Activated CD8-positive, alpha-beta memory T cell treated with anti-CD3 and anti-CD28 coated beads, Interleukin-2, amount 10 ng/mL, durations not matched to agents 7 days and 5 days (primary cell): ENCODE data around the gene IL17RB. TPM values are rescaled to one million over a fixed set of nuclear protein-coding genes. Genes with fewer than 3 reads are reported as not detected.

Experiments used
- ATAC-seq: fragments of 150-1000 bp; cut with Tn5 transposase; one replicate; pipeline ENCODE4 v1.10.0; 2021; ENCODE audit warnings: moderate library complexity
- CTCF ChIA-PET: fragments of 350-600 bp; sonication (Branson Sonifier 250); formaldehyde crosslinking; loops from one replicate; lab custom pipeline; 2021; ENCODE audit warnings: antibody characterized with exemption; lab: Charles Lee
- DNase-seq: peaks from one replicate; pipeline ENCODE4 v3.0.0-alpha.2; 2020
- H3K27ac Mint-ChIP-seq: one replicate; pipeline ENCODE4 v1.8.0; 2021; ENCODE audit warnings: mild to moderate bottlenecking, mixed read lengths
- H3K27me3 Mint-ChIP-seq: one replicate; pipeline ENCODE4 v1.8.0; 2021; ENCODE audit warnings: mixed read lengths
- H3K36me3 Mint-ChIP-seq: one replicate; pipeline ENCODE4 v1.8.0; 2021; ENCODE audit warnings: mild to moderate bottlenecking, mixed read lengths
- H3K4me1 Mint-ChIP-seq: one replicate; pipeline ENCODE4 v1.8.0; 2021; ENCODE audit warnings: mixed read lengths
- H3K4me3 Mint-ChIP-seq: one replicate; pipeline ENCODE4 v1.8.0; 2021; ENCODE audit warnings: mild to moderate bottlenecking, moderate library complexity, mixed read lengths
- H3K9me3 Mint-ChIP-seq: one replicate; pipeline ENCODE4 v1.8.0; 2022; ENCODE audit warnings: low read depth, mixed read lengths
- total RNA-seq, 2 experiments: library from RNA; stranded (reverse); gene quantifications; one replicate each; pipeline ENCODE4 v1.2.3, GENCODE V29; 2021

The IL17RB gene
- total RNA-seq: 1 to 10 TPM; 2.4 to 7.0 TPM

- H3K9me3 Mint-ChIP-seq: no peaks in the 10 kb centered on the region
- CTCF ChIA-PET: interaction anchor here (1.0 kb wide), 1 partner anchor 117 kb away, joined by 3 read pairs; no protein-coding TSS in a partner anchor
- peaks cover 6% of the 10 kb centered on the region for H3K4me1 Mint-ChIP-seq
- ATAC-seq (peak; percentile 56), DNase-seq (no peak)
- H3K36me3 Mint-ChIP-seq: no peaks in the 10 kb centered on the region
- no peak within 1 kb of the TSS for H3K27ac Mint-ChIP-seq
- H3K27me3 Mint-ChIP-seq: peaks cover 64% of the 10 kb centered on the region
- peak within 1 kb of the TSS; percentile 40 for H3K4me3 Mint-ChIP-seq
Observed at GRCh38 chr3:53846134-53846850, at the start of gene IL17RB, which contains the start of gene CHDH. Gene IL17RB, plus strand, starts transcription at chr3:53846568. Its CDS starts 21 bp downstream, at chr3:53846589. Gene CHDH, minus strand, starts transcription at chr3:53846419. Its CDS starts 22,411 bp downstream, at chr3:53824008.

- Mint-ChIP-seq H3K27ac (no peak overlapping the region), H3K36me3 (no peaks in the 10 kb centered on the region), H3K9me3 (no peaks in the 10 kb centered on the region), H3K4me1 (no peaks in the 10 kb centered on the region), H3K27me3 (peaks cover 39% of the 10 kb centered on the region), H3K4me3 (no peak overlapping the region)
- CTCF ChIA-PET: no interaction called here
- no peak for DNase-seq
- no peak for ATAC-seq
Observed at GRCh38 chr3:53798144-53798543, 48.2 kb upstream of the IL17RB start.

GRCh38 chr3:53799338-53799865 lies 47.0 kb upstream of the IL17RB start:
- Mint-ChIP-seq H3K36me3 (no peaks in the 10 kb centered on the region), H3K27ac (no peak overlapping the region), H3K4me3 (no peak overlapping the region), H3K9me3 (no peaks in the 10 kb centered on the region), H3K27me3 (peaks cover 32% of the 10 kb centered on the region), H3K4me1 (no peaks in the 10 kb centered on the region)
- CTCF ChIA-PET: no interaction called here
- DNase-seq: no peak
- no peak for ATAC-seq

GRCh38 chr3:53800041-53800906 lies 46.1 kb upstream of the IL17RB start:
- DNase-seq (no peak), ATAC-seq (no peak)
- CTCF ChIA-PET: no interaction called here
- Mint-ChIP-seq H3K27me3 (peaks cover 26% of the 10 kb centered on the region), H3K4me3 (no peak overlapping the region), H3K9me3 (no peaks in the 10 kb centered on the region), H3K4me1 (no peaks in the 10 kb centered on the region), H3K27ac (no peak overlapping the region), H3K36me3 (no peaks in the 10 kb centered on the region)

- Mint-ChIP-seq H3K4me3 (no peak overlapping the region), H3K9me3 (no peaks in the 10 kb centered on the region), H3K27me3 (peaks cover 18% of the 10 kb centered on the region), H3K4me1 (no peaks in the 10 kb centered on the region), H3K27ac (no peak overlapping the region), H3K36me3 (no peaks in the 10 kb centered on the region)
- CTCF ChIA-PET: no interaction called here
- ATAC-seq (no peak), DNase-seq (no peak)
Observed at GRCh38 chr3:53801319-53801718, 45.0 kb upstream of the IL17RB start.

- H3K9me3 Mint-ChIP-seq: no peaks in the 10 kb centered on the region
- H3K27ac Mint-ChIP-seq: no peak overlapping the region
- H3K27me3 Mint-ChIP-seq: peaks cover 11% of the 10 kb centered on the region
- DNase-seq (no peak), ATAC-seq (no peak)
- H3K4me1 Mint-ChIP-seq: no peaks in the 10 kb centered on the region
- H3K36me3 Mint-ChIP-seq: no peaks in the 10 kb centered on the region
- H3K4me3 Mint-ChIP-seq: no peak overlapping the region
- CTCF ChIA-PET: no interaction called here
Observed at GRCh38 chr3:53802256-53802880, 44.0 kb upstream of the IL17RB start.

- Mint-ChIP-seq H3K4me1 (no peaks in the 10 kb centered on the region), H3K27me3 (peaks cover 3% of the 10 kb centered on the region), H3K27ac (no peak overlapping the region), H3K9me3 (no peaks in the 10 kb centered on the region), H3K4me3 (no peak overlapping the region), H3K36me3 (no peaks in the 10 kb centered on the region)
- CTCF ChIA-PET: no interaction called here
- ATAC-seq: no peak
- DNase-seq: no peak
Observed at GRCh38 chr3:53803124-53803815, 43.1 kb upstream of the IL17RB start.

GRCh38 chr3:53803816-53804695 lies 42.3 kb upstream of the IL17RB start:
- H3K4me3 Mint-ChIP-seq: no peak overlapping the region

GRCh38 chr3:53804697-53805462 lies 41.5 kb upstream of the IL17RB start:
- CTCF ChIA-PET: no interaction called here
- H3K4me3 Mint-ChIP-seq: no peak overlapping the region
- no peaks in the 10 kb centered on the region for H3K9me3 Mint-ChIP-seq
- DNase-seq (no peak), ATAC-seq (no peak)
- H3K36me3 Mint-ChIP-seq: no peaks in the 10 kb centered on the region
- H3K27me3 Mint-ChIP-seq: no peaks in the 10 kb centered on the region
- H3K27ac Mint-ChIP-seq: no peak overlapping the region
- no peaks in the 10 kb centered on the region for H3K4me1 Mint-ChIP-seq

More at GRCh38 chr3:53803816-53804695, 42.3 kb upstream of the IL17RB start:
- Mint-ChIP-seq H3K9me3 (no peaks in the 10 kb centered on the region), H3K36me3 (no peaks in the 10 kb centered on the region), H3K27me3 (no peaks in the 10 kb centered on the region), H3K27ac (no peak overlapping the region), H3K4me1 (no peaks in the 10 kb centered on the region)
- CTCF ChIA-PET: no interaction called here
- ATAC-seq: no peak
- no peak for DNase-seq

GRCh38 chr3:53805463-53806159 lies 40.8 kb upstream of the IL17RB start:
- no peaks in the 10 kb centered on the region for H3K27me3 Mint-ChIP-seq
- no peak overlapping the region for H3K27ac Mint-ChIP-seq
- H3K4me1 Mint-ChIP-seq: no peaks in the 10 kb centered on the region
- CTCF ChIA-PET: no interaction called here
- ATAC-seq (no peak), DNase-seq (no peak)
- no peaks in the 10 kb centered on the region for H3K36me3 Mint-ChIP-seq
- no peak overlapping the region for H3K4me3 Mint-ChIP-seq
- H3K9me3 Mint-ChIP-seq: no peaks in the 10 kb centered on the region
